ENCODE measurements around the gene SRMS. TPM values are rescaled to one million over a fixed set of nuclear protein-coding genes. Genes with fewer than 3 reads are reported as not detected.
"Not testable (repeated sequence)": the region's sequence is repeated elsewhere in the genome, so short reads cannot be mapped to it uniquely, and the experiment has no call there.

SRMS gene
- total and polyA plus RNA-seq, 2 donors (not counting 1 experiment from before 2014, with no cell fraction given) = 0.17 to 0.54 TPM

GRCh38 chr20:63559485-63560332 lies 12.2 kb upstream of the SRMS start:
- H3K27me3 Mint-ChIP-seq; H2AFZ ChIP-seq (ENCODE audit: insufficient read depth, low read depth, low read length, poor library complexity, severe bottlenecking); H3K27ac Mint-ChIP-seq; ATAC-seq (ENCODE audit: low read depth); H3K4me3 Mint-ChIP-seq; CTCF ChIA-PET; H3K27me3 ChIP-seq (replicated peaks in 1 of 4; ENCODE audit: control extremely low read depth in 1 of 4, control insufficient read depth in 3 of 4, insufficient read depth in 4 of 4, low read length in 3 of 4); H3K4me2 ChIP-seq (replicated peaks; ENCODE audit: low read depth, low read length, poor library complexity, severe bottlenecking); POLR2A ChIA-PET; H3K9me3 ChIP-seq (ENCODE audit: control extremely low read depth in 1 of 3, control insufficient read depth in 2 of 3, insufficient read depth in 1 of 3, low read length in 2 of 3); H3K79me2 ChIP-seq (ENCODE audit: control insufficient read depth, insufficient read depth, low read length); H3K9ac ChIP-seq (ENCODE audit: low read length); intact Hi-C loops (cut with micrococcal nuclease); H3K27ac ChIP-seq (ENCODE audit: low read length in 2 of 2); H3K9me3 Mint-ChIP-seq (ENCODE audit: insufficient read depth); DNase-seq; H3K4me3 ChIP-seq (ENCODE audit: control extremely low read depth in 1 of 5, extremely low read depth in 1 of 5, insufficient read depth in 1 of 5, low read depth in 2 of 5, low read length in 4 of 5): not testable (repeated sequence)
- Histone ChIP-seq H4K20me1 (ENCODE audit: control insufficient read depth, insufficient read depth, low read length, poor library complexity, severe bottlenecking) (peaks cover 56% of the 10 kb centered on the region), H3K36me3 (replicated peaks in 1 of 2; ENCODE audit: control extremely low read depth in 1 of 2, control insufficient read depth in 1 of 2, extremely low read depth in 1 of 2, insufficient read depth in 2 of 2, low read length in 1 of 2) (peaks cover 0 to 47% of the 10 kb centered on the region in 2 experiments), H3K4me1 (ENCODE audit: control insufficient read depth in 2 of 2, insufficient read depth in 2 of 2, low read length in 2 of 2) (peaks cover 9 to 16% of the 10 kb centered on the region in 2 donors)
- 97% methylated on average over 30 of the region's 31 CpGs for WGBS (ENCODE audit: insufficient coverage)
- H3K4me1 Mint-ChIP-seq = peaks cover 12% of the 10 kb centered on the region

DNA sequence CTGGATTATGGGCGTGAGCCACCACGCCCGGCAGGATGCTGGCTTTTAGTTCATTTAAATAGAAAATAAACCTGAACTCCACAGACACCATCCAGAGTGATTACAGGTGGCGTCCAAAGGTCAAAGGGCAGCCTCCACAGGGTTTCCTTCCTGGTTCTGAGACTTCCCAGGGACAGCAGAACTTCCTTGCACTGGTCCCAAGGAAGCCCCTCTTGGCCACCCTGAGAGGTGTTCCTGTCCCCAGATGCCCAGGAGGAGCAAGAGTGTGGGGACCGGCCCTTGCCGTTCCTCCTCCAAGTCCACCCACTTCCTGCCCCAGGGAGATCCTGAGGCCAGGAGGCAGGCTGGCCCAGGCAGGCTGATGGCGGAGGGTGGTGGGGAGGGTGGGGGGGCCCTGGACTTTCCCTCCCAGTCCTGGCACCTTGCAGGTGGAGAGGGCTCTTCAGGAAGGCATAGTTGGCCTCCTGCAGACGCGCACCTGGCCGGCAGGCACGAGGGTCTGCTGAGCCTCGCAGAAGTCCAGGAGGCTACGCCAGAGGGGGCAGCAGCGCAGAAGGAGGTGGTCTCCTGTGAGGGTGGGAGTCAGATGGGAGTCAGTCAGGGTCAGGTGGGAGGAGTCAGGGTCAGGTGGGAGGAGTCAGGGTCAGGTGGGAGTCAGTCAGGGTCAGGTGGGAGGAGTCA lies 11.4 kb upstream of the SRMS start:
- no peak for ATAC-seq (ENCODE audit: low read depth)
- TF ChIP-seq EZH2 (IDR thresholded peaks at IDR 0.05; ENCODE audit: borderline replicate concordance, insufficient read depth, low read depth, low read length, poor library complexity, severe bottlenecking) (no peak), CTCF (IDR thresholded peaks at IDR 0.05) (no peak)
- Mint-ChIP-seq H3K4me3 (no peak overlapping the region), H3K4me1 (peaks cover 20% of the 10 kb centered on the region), H3K27me3 (no peaks in the 10 kb centered on the region), H3K9me3 (ENCODE audit: insufficient read depth) (no peaks in the 10 kb centered on the region), H3K27ac (no peak overlapping the region)
- H3K9me3 ChIP-seq (ENCODE audit: control extremely low read depth in 1 of 3, control insufficient read depth in 2 of 3, insufficient read depth in 1 of 3, low read length in 2 of 3) = peaks cover 0 to 7% (median 0%) of the 10 kb centered on the region in 3 donors
- POLR2A ChIA-PET = no interaction called here
- WGBS (ENCODE audit: insufficient coverage) = 98% methylated on average over 12 of the region's 14 CpGs
- H3K4me1 ChIP-seq (ENCODE audit: control insufficient read depth in 2 of 2, insufficient read depth in 2 of 2, low read length in 2 of 2) = peaks cover 15 to 24% of the 10 kb centered on the region in 2 donors
- H4K20me1 ChIP-seq (ENCODE audit: control insufficient read depth, insufficient read depth, low read length, poor library complexity, severe bottlenecking) = peaks cover 49% of the 10 kb centered on the region
- peaks cover 0 to 42% of the 10 kb centered on the region in 2 experiments for H3K36me3 ChIP-seq (replicated peaks in 1 of 2; ENCODE audit: control extremely low read depth in 1 of 2, control insufficient read depth in 1 of 2, extremely low read depth in 1 of 2, insufficient read depth in 2 of 2, low read length in 1 of 2)
- no peak overlapping the region for H3K4me3 ChIP-seq (ENCODE audit: control extremely low read depth in 1 of 5, extremely low read depth in 1 of 5, insufficient read depth in 1 of 5, low read depth in 2 of 5, low read length in 4 of 5)
- H3K4me2 ChIP-seq (replicated peaks; ENCODE audit: low read depth, low read length, poor library complexity, severe bottlenecking) = no peak overlapping the region
- H3K27me3 ChIP-seq (replicated peaks in 1 of 4; ENCODE audit: control extremely low read depth in 1 of 4, control insufficient read depth in 3 of 4, insufficient read depth in 4 of 4, low read length in 3 of 4) = no peaks in the 10 kb centered on the region
- H2AFZ ChIP-seq (ENCODE audit: insufficient read depth, low read depth, low read length, poor library complexity, severe bottlenecking) = no peak overlapping the region
- H3K9ac ChIP-seq (ENCODE audit: low read length) = no peak overlapping the region
- no peaks in the 10 kb centered on the region for H3K79me2 ChIP-seq (ENCODE audit: control insufficient read depth, insufficient read depth, low read length)
- CTCF ChIA-PET = no interaction called here
- DNase-seq = no peak
- intact Hi-C loops (cut with micrococcal nuclease) = no loop called here
- no peak overlapping the region for H3K27ac ChIP-seq (ENCODE audit: low read length in 2 of 2)
